Fibroblast of villous mesenchyme (primary cell): ENCODE data around the gene ZPBP. TPM values are rescaled to one million over a fixed set of nuclear protein-coding genes. Genes with fewer than 3 reads are reported as not detected.
"Not testable (repeated sequence)": the region's sequence is repeated elsewhere in the genome, so short reads cannot be mapped to it uniquely, and the experiment has no call there.

Experiments used
- DNase-seq: peaks from one replicate; pipeline ENCODE4 v3.0.0-alpha.2; 2010; ENCODE audit warnings: low read depth
- H3K4me3 ChIP-seq: 2 replicates; pipeline ENCODE4 v1.5.1; 2011; ENCODE audit warnings: low read depth, mild to moderate bottlenecking, low read length
- CTCF ChIP-seq: IDR thresholded peaks from 2 replicates; pipeline ENCODE4 v1.5.1; 2012; ENCODE audit warnings: low read depth, mild to moderate bottlenecking, low read length; ENCODE audit not compliant: insufficient read depth
- total RNA-seq: library from RNA; depleted of rRNA; stranded (reverse); fragments of >200 nt; gene quantifications from 2 replicates; pipeline ENCODE4 v1.2.3, GENCODE V29; 2012

ZPBP gene
- total RNA-seq, 1 donor = not detected

GRCh38 chr7:50062951-50063350 lies 30.1 kb downstream of the ZPBP start:
- DNase-seq = no peak
- no peak for TF ChIP-seq CTCF
- H3K4me3 ChIP-seq = no peak overlapping the region

- no peak overlapping the region for H3K4me3 ChIP-seq
- DNase-seq = no peak
- no peak for TF ChIP-seq CTCF
Observed at GRCh38 chr7:50056131-50056530, 36.9 kb downstream of the ZPBP start.

- no peak for DNase-seq
- H3K4me3 ChIP-seq = no peak overlapping the region
- no peak for TF ChIP-seq CTCF
Observed at GRCh38 chr7:50047716-50048115, 45.3 kb downstream of the ZPBP start.

- H3K4me3 ChIP-seq, DNase-seq: not testable (repeated sequence)
Observed at GRCh38 chr7:50041165-50041564, 51.9 kb downstream of the ZPBP start.

- TF ChIP-seq CTCF = no peak
- H3K4me3 ChIP-seq = no peak overlapping the region
- DNase-seq = no peak
Observed at GRCh38 chr7:50037086-50037485, 56.0 kb downstream of the ZPBP start.

GRCh38 chr7:50022991-50023390 lies 70.1 kb downstream of the ZPBP start:
- no peak overlapping the region for H3K4me3 ChIP-seq
- no peak for TF ChIP-seq CTCF
- no peak for DNase-seq

- TF ChIP-seq CTCF = no peak
- DNase-seq = no peak
- no peak overlapping the region for H3K4me3 ChIP-seq
Observed at GRCh38 chr7:50022451-50022850, 70.6 kb downstream of the ZPBP start.
